K562 (cell line): ENCODE results near the gene GPR107. TPM values are rescaled to one million over a fixed set of nuclear protein-coding genes. Genes with fewer than 3 reads are reported as not detected.

ENCODE experiments used
- ATAC-seq: fragments of 200-7000 bp; cut with Tn5 transposase; 3 replicates; pipeline ENCODE4 v1.9.1; 2020; ENCODE audit warnings: moderate library complexity
- BruUV-seq: library from RNA; stranded (reverse); fragments of 400-500 nt; replicated peaks from 2 replicates; lab custom pipeline; 2021; lab: Mats Ljungman, UMichigan
- CTCF ChIA-PET: fragments of 300-600 bp; formaldehyde crosslinking; extraction: SDS; loops from one replicate; lab custom pipeline; 2021; ENCODE audit warnings: low intra/inter-chr PET ratio; lab: Yijun Ruan, JAX
- POLR2A ChIA-PET: fragments of 300-600, 350-650 bp; sonication (Branson Sonifier 250); formaldehyde crosslinking; extraction: SDS; loops from one replicate; lab custom pipeline; 2021; ENCODE audit warnings: antibody characterized with exemption, inconsistent platforms; lab: Yijun Ruan, JAX
- DNase-seq, 4 experiments: peaks; one replicate each; pipeline versions ENCODE4 v3.0.0 to v3.0.0-alpha.2; 2011 to 2018; ENCODE audit warnings: low spot score in 3 of 4, mixed read lengths in 3 of 4; ENCODE audit errors: extremely low read depth in 1 of 4
- FAIRE-seq: peaks from 2 replicates; lab custom pipeline; 2011; peaks lifted over from hg19 to GRCh38; lab: Jason Lieb, UNC
- H2AFZ ChIP-seq: 2 replicates; pipeline ENCODE4 v1.6.0; 2011; ENCODE audit warnings: low read depth, low read length, control low read depth, inconsistent platforms
- H3K27ac ChIP-seq: fragments of 200-600 bp; 3 replicates; pipeline ENCODE4 v1.8.0; 2011; ENCODE audit warnings: low read depth, mild to moderate bottlenecking, control low read depth, inconsistent platforms, low read length, moderate library complexity, mixed read lengths; ENCODE audit errors: extremely low read depth
- H3K27me3 ChIP-seq, 2 experiments: fragments of 300-600 bp in 1 of 2; 2 replicates in 1 of 2; 3 replicates in 1 of 2; pipeline versions ENCODE4 v1.6.0 to v1.8.0; 2011; ENCODE audit warnings: inconsistent platforms in 2 of 2, low read length in 2 of 2, mild to moderate bottlenecking in 1 of 2, mixed read lengths in 1 of 2, moderate library complexity in 1 of 2; ENCODE audit not compliant: control insufficient read depth in 2 of 2, insufficient read depth in 2 of 2
- H3K36me3 ChIP-seq: fragments of 300-600 bp; 3 replicates; pipeline ENCODE4 v1.8.0; 2011; ENCODE audit warnings: mild to moderate bottlenecking, low read length, inconsistent platforms; ENCODE audit not compliant: control insufficient read depth, insufficient read depth
- H3K4me1 ChIP-seq, 2 experiments: fragments of 200-600 bp in 1 of 2; replicated peaks in 1 of 2; 2 replicates in 1 of 2; 3 replicates in 1 of 2; pipeline versions ENCODE4 v1.5.1 to v1.8.0; 2011; ENCODE audit warnings: inconsistent platforms in 2 of 2, low read length in 2 of 2, mild to moderate bottlenecking in 1 of 2, mixed read lengths in 1 of 2, moderate library complexity in 1 of 2; ENCODE audit not compliant: control insufficient read depth in 2 of 2, insufficient read depth in 2 of 2
- H3K4me2 ChIP-seq: 2 replicates; pipeline ENCODE4 v1.6.1; 2011; ENCODE audit warnings: low read length, control low read depth, inconsistent platforms, mixed read lengths; ENCODE audit not compliant: insufficient read depth
- H3K4me3 ChIP-seq: fragments of 200-600 bp; sonication (generic), shearing (Covaris generic); 2 replicates; pipeline ENCODE4 v1.5.1; 2016; ENCODE audit warnings: control low read depth, inconsistent platforms
- H3K79me2 ChIP-seq: fragments of 200-600 bp; 3 replicates; pipeline ENCODE4 v1.8.0; 2011; ENCODE audit warnings: low read length, inconsistent platforms; ENCODE audit not compliant: control insufficient read depth, insufficient read depth
- H3K9ac ChIP-seq, 2 experiments: 2 replicates each; pipeline versions ENCODE4 v1.6.0 to v1.6.1; 2011; ENCODE audit warnings: low read depth in 2 of 2, low read length in 2 of 2, control low read depth in 1 of 2, inconsistent platforms in 1 of 2, mild to moderate bottlenecking in 1 of 2, mixed read lengths in 1 of 2; ENCODE audit not compliant: insufficient read depth in 1 of 2
- H3K9me1 ChIP-seq: one replicate; pipeline ENCODE4 v1.6.0; 2011; ENCODE audit warnings: inconsistent platforms, mild to moderate bottlenecking, low read length, moderate library complexity; ENCODE audit not compliant: control insufficient read depth, insufficient read depth
- H3K9me3 ChIP-seq: replicated peaks from 2 replicates; pipeline ENCODE4 v1.5.1; 2011; ENCODE audit warnings: low read depth, low read length, inconsistent platforms; ENCODE audit not compliant: control insufficient read depth, insufficient read depth
- H4K20me1 ChIP-seq: replicated peaks from 2 replicates; pipeline ENCODE4 v1.6.1; 2011; ENCODE audit warnings: low read length, inconsistent platforms, mixed read lengths; ENCODE audit not compliant: control insufficient read depth, insufficient read depth
- CBX8 ChIP-seq: fragments of 200-600 bp; sonication (generic); IDR thresholded peaks from 2 replicates; pipeline ENCODE4 v1.6.1; 2012; ENCODE audit warnings: borderline replicate concordance, mixed run types, low read depth, mild to moderate bottlenecking, moderate library complexity, mixed read lengths, low read length, control low read depth, inconsistent platforms; ENCODE audit not compliant: poor library complexity, severe bottlenecking; ENCODE audit errors: extremely low read depth
- CHD7 ChIP-seq: fragments of 200-600 bp; sonication (generic); IDR thresholded peaks from one replicate; pipeline ENCODE4 v1.6.1; 2012; ENCODE audit warnings: mild to moderate bottlenecking, low read depth, low read length, inconsistent platforms
- DACH1 ChIP-seq: fragments of 450-650 bp; IDR thresholded peaks from 2 replicates; pipeline ENCODE4 v1.6.1; 2018; ENCODE audit not compliant: partially characterized antibody
- E2F3 ChIP-seq: fragments of 250-450 bp; sonication (Bioruptor Pico); IDR thresholded peaks from 2 replicates; pipeline ENCODE4 v1.4.0; 2020; ENCODE audit warnings: mild to moderate bottlenecking
- KAT7 ChIP-seq: sonication (generic); formaldehyde crosslinking; IDR thresholded peaks from 2 replicates; pipeline ENCODE4 v1.8.0; 2022; ENCODE audit warnings: missing genetic modification reagents, mild to moderate bottlenecking, borderline replicate concordance
- KDM2B ChIP-seq: fragments of 250-450 bp; sonication (Bioruptor Pico); IDR thresholded peaks from 2 replicates; pipeline ENCODE4 v1.8.0; 2021; ENCODE audit warnings: mild to moderate bottlenecking, moderate library complexity
- PRMT5 ChIP-seq: sonication (generic); formaldehyde crosslinking; IDR thresholded peaks from 2 replicates; pipeline ENCODE4 v1.5.0; 2020; ENCODE audit warnings: missing genetic modification reagents
- RAD21 ChIP-seq, 2 experiments: fragments of 250-450 bp in 1 of 2; fragments of 450-650 bp in 1 of 2; sonication (Bioruptor Pico) in 1 of 2; formaldehyde crosslinking in 1 of 2; IDR thresholded peaks in 1 of 2; conservative IDR thresholded peaks in 1 of 2; 2 replicates each; pipeline versions ENCODE4 v1.4.0 to v1.8.0; 2020 to 2022; ENCODE audit warnings: mild to moderate bottlenecking in 2 of 2, moderate library complexity in 1 of 2
- SMARCA5 ChIP-seq: fragments of 450-650 bp; IDR thresholded peaks from 2 replicates; pipeline ENCODE4 v1.6.1; 2016
- ZNF766 ChIP-seq: fragments of 200-800 bp; sonication (Bioruptor generic); conservative IDR thresholded peaks from 2 replicates; pipeline ENCODE4 v1.6.1; 2016; ENCODE audit warnings: missing genetic modification characterization, missing compliant biosample characterization
- ZSCAN29 ChIP-seq: fragments of 450-650 bp; IDR thresholded peaks from 2 replicates; pipeline ENCODE4 v1.6.1; 2017
- WGBS: fragments of 100-300 bp; shearing (Covaris generic); methylation state at CpG from one replicate; pipeline ENCODE4 v1.1.6; 2016; ENCODE audit warnings: low coverage, mixed read lengths; ENCODE audit not compliant: insufficient coverage; ENCODE audit errors: missing lambda C conversion rate; 5-methylcytosine and 5-hydroxymethylcytosine counted together
- in situ Hi-C: fragments of 300-500 bp; cut with MboI; formaldehyde crosslinking; loops from 4 replicates; pipeline ENCODE4 v1.15.0; 2018; ENCODE audit warnings: inconsistent platforms, mixed read lengths
- intact Hi-C: fragments of 100-400 bp; cut with micrococcal nuclease; formaldehyde crosslinking; loops from 2 replicates; pipeline ENCODE4 v1.14.2; 2022
- polyA plus RNA-seq, 8 experiments: library from polyadenylated mRNA; depleted of rRNA in 4 of 8; stranded (reverse) in 5 of 8; unstranded in 3 of 8; fragments of >200 nt; fragmentation: Nextera tagmentation in 2 of 8; fragmentation: Illumina TruSeq in 1 of 8; extraction: Ambion mirVana in 2 of 8; extraction: Trizol in 1 of 8; gene quantifications; 2 replicates each; pipeline versions ENCODE4 v1.2.1 to v1.2.3, GENCODE V29; 2011 to 2014; ENCODE audit warnings: inconsistent platforms in 1 of 8, missing spikeins in 1 of 8
- total RNA-seq, 7 experiments: library from RNA; depleted of rRNA in 6 of 7; stranded (reverse); fragments of >200 nt in 6 of 7; fragmentation: Illumina TruSeq in 2 of 7; extraction: Trizol in 2 of 7; gene quantifications; 2 replicates each; pipeline versions ENCODE4 v1.2.1 to v1.2.3, GENCODE V29; 2011 to 2021; ENCODE audit warnings: low replicate concordance in 1 of 7

GPR107 gene
- total and polyA plus RNA-seq, 9 of the 15 experiments (the other 6 are each of a cell fraction or from before 2014, with no cell fraction given): 3.2 to 34.6 (median 14.4) TPM

- WGBS: 23% methylated on average over 14 of the region's 14 CpGs
- H2AFZ ChIP-seq: peak overlapping the region; percentile 76
- no peaks in the 10 kb centered on the region for H3K36me3 ChIP-seq
- no TSS peak for BruUV-seq
- H3K9me3 ChIP-seq: no peaks in the 10 kb centered on the region
- peaks cover 10 to 11% of the 10 kb centered on the region in 2 experiments; a peak in 3 of 5 replicates for H3K4me1 ChIP-seq
- no peak overlapping the region for H3K4me3 ChIP-seq
- no peaks in the 10 kb centered on the region for H3K27me3 ChIP-seq
- intact Hi-C loops (no loop called here), in situ Hi-C loops (no loop called here)
- CTCF ChIA-PET: no interaction called here
- POLR2A ChIA-PET: interaction anchor here (1.4 kb wide), 1 partner anchor 9 kb away, joined by 4 read pairs; no protein-coding TSS in a partner anchor
- peak; percentile 21 for ATAC-seq
- no peaks in the 10 kb centered on the region for H3K79me2 ChIP-seq
- H4K20me1 ChIP-seq: no peaks in the 10 kb centered on the region
- peak overlapping the region; percentile 69; the same call in 2 of the 3 replicates for H3K27ac ChIP-seq
- peak overlapping the region in 1 of 2 experiments; percentile 32; a peak in 1 of 4 replicates for H3K9ac ChIP-seq
- DNase-seq: peak in 1 of 4 experiments; percentile 64
- FAIRE-seq: peak; percentile 69
- H3K4me2 ChIP-seq: no peak overlapping the region
- H3K9me1 ChIP-seq: no peaks in the 10 kb centered on the region
- TF ChIP-seq CHD7 (no peak), CBX8 (no peak), KAT7 (CRISPR knock-in tag) (no peak), ZSCAN29 (no peak), RAD21 (CRISPR knock-in tag; conservative IDR thresholded peaks at IDR 0.05 in 1 of 2, IDR thresholded peaks at IDR 0.05 in 1 of 2) (no peak), SMARCA5 (no peak), E2F3 (CRISPR knock-in tag) (peak; percentile 96), PRMT5 (no peak), DACH1 (no peak), ZNF766 (CRISPR knock-in tag) (peak; percentile 98), KDM2B (CRISPR knock-in tag) (no peak; the same call in 1 of the 2 replicates)
These were observed 97.2 kb downstream of the GPR107 start for GRCh38 chr9:130150779-130151382.
